Fibroblast of mammary gland (primary cell): ENCODE data around the gene NNT.

Experiments used
- DNase-seq: peaks from one replicate; pipeline ENCODE4 v3.0.0-alpha.2; 2010; ENCODE audit warnings: low read depth
- H3K4me3 ChIP-seq: 2 replicates; pipeline ENCODE4 v1.5.1; 2011; ENCODE audit warnings: low read depth, mild to moderate bottlenecking, low read length, moderate library complexity; ENCODE audit not compliant: control insufficient read depth
- TF ChIP-seq, protein P1 (sequence below): conservative IDR thresholded peaks from 2 replicates; pipeline ENCODE4 v1.5.1; 2011; ENCODE audit warnings: low read depth, low read length, inconsistent platforms; ENCODE audit not compliant: control insufficient read depth, insufficient read depth

The NNT gene

DNA sequence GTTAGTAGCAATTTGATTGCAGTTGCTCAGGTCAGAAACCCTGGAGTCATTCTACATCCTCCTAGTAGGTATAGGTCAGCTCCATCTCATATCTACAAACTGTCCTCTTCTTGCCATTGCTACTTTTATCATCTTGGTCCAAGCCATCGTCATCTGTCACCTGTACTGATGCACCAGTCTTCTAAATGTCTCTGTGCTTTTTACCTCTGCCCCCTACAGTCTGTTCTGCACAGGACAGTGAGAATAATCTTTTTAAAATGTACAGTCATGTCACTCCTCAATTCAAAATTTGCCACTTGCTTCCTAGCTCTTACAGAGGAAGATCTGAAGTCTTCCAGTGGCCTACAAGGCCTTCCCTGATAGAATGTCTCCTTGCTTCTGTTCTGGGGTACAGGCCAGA is 6.8 kb downstream of the NNT start:
- TF ChIP-seq, protein P1, sequence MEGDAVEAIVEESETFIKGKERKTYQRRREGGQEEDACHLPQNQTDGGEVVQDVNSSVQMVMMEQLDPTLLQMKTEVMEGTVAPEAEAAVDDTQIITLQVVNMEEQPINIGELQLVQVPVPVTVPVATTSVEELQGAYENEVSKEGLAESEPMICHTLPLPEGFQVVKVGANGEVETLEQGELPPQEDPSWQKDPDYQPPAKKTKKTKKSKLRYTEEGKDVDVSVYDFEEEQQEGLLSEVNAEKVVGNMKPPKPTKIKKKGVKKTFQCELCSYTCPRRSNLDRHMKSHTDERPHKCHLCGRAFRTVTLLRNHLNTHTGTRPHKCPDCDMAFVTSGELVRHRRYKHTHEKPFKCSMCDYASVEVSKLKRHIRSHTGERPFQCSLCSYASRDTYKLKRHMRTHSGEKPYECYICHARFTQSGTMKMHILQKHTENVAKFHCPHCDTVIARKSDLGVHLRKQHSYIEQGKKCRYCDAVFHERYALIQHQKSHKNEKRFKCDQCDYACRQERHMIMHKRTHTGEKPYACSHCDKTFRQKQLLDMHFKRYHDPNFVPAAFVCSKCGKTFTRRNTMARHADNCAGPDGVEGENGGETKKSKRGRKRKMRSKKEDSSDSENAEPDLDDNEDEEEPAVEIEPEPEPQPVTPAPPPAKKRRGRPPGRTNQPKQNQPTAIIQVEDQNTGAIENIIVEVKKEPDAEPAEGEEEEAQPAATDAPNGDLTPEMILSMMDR, result peak; percentile 37
- no peak overlapping the region for H3K4me3 ChIP-seq
- DNase-seq, result peak; percentile 7

GRCh38 chr5:43613370-43613769 is 10.4 kb downstream of the NNT start:
- TF ChIP-seq, protein P1, result no peak
- no peak overlapping the region for H3K4me3 ChIP-seq
- DNase-seq, result no peak

- H3K4me3 ChIP-seq, result no peak overlapping the region
- TF ChIP-seq, protein P1, result no peak
- no peak for DNase-seq
Measured at GRCh38 chr5:43615445-43616184, 12.6 kb downstream of the NNT start.

GRCh38 chr5:43616535-43616934 is 13.6 kb downstream of the NNT start:
- DNase-seq, result peak; percentile 46
- no peak overlapping the region for H3K4me3 ChIP-seq

GRCh38 chr5:43619380-43619779 is 16.4 kb downstream of the NNT start:
- no peak for DNase-seq
- TF ChIP-seq, protein P1, result no peak

More at GRCh38 chr5:43616535-43616934, 13.6 kb downstream of the NNT start:
- TF ChIP-seq, protein P1, result no peak

DNA sequence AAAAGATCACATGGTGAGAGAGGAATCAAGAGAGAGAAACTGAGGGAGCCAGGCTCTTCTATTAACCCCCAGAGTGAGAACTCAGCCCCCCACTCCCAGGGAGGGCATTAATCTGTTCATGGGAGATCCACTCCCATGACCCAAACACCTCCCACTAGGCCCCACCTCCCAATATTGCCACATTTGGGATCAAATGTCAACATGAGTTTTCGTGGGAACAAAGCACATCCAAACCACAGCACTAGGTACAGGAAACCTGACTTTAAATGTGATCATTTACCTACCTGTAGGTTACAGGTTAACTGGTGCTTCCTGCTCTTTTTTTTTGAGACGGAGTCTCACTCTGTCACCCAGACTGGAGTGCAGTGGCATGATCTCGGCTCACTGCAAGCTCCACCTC is 16.9 kb downstream of the NNT start:
- no peak overlapping the region for H3K4me3 ChIP-seq
- TF ChIP-seq, protein P1, result no peak

More at GRCh38 chr5:43619380-43619779, 16.4 kb downstream of the NNT start:
- no peak overlapping the region for H3K4me3 ChIP-seq

More for the DNA sequence above, 16.9 kb downstream of the NNT start:
- no peak for DNase-seq
